Uterus (tissue), 4 donors: ENCODE results near the gene ANP32B. TPM values are rescaled to one million over a fixed set of nuclear protein-coding genes. Genes with fewer than 3 reads are reported as not detected.

ENCODE experiments used
- DNase-seq, 2 donors: peaks; one replicate each; pipeline ENCODE4 v3.0.0-alpha.2; 2019 to 2020
- H3K27ac ChIP-seq, 2 donors: fragments of 200-600 bp; sonication (generic); 1 replicate in 1 of 2; 2 replicates in 1 of 2; pipeline ENCODE4 v1.5.1; 2016 to 2018
- H3K27me3 ChIP-seq, 2 donors: fragments of 200-600 bp; sonication (generic); one replicate each; pipeline ENCODE4 v1.5.1; 2018 to 2019; ENCODE audit warnings: control low read depth in 1 of 2
- H3K36me3 ChIP-seq, 2 donors: fragments of 200-600 bp; sonication (generic); one replicate each; pipeline ENCODE4 v1.5.1; 2019; ENCODE audit warnings: control low read depth in 1 of 2
- H3K4me1 ChIP-seq, 2 donors: fragments of 200-600 bp; sonication (generic); one replicate each; pipeline ENCODE4 v1.5.1; 2018 to 2019; ENCODE audit warnings: control low read depth in 1 of 2
- H3K4me3 ChIP-seq, 2 donors: fragments of 200-600 bp; sonication (generic); 1 replicate in 1 of 2; 2 replicates in 1 of 2; pipeline ENCODE4 v1.5.1; 2018 to 2019; ENCODE audit warnings: mild to moderate bottlenecking in 1 of 2
- H3K9me3 ChIP-seq, 2 donors: fragments of 200-600 bp; sonication (generic); one replicate each; pipeline ENCODE4 v1.5.1; 2019; ENCODE audit warnings: control low read depth in 1 of 2
- POLR2A ChIP-seq, 2 donors: fragments of 450-650 bp; IDR thresholded peaks; one replicate each; pipeline ENCODE4 v1.6.1; 2016; ENCODE audit warnings: antibody characterized with exemption in 2 of 2, mild to moderate bottlenecking in 1 of 2, moderate library complexity in 1 of 2
- intact Hi-C: fragments of 100-400 bp; cut with DNase I; formaldehyde crosslinking; loops from one replicate; pipeline ENCODE4 v1.15.1; 2023; ENCODE audit warnings: low total_unique reads
- total RNA-seq, 4 donors: library from RNA; depleted of rRNA in 3 of 4; stranded (reverse); fragments of >200 nt in 3 of 4; gene quantifications; one replicate each; pipeline versions ENCODE4 v1.1.0 to v1.2.4, GENCODE V29; 2014 to 2023
- TF ChIP-seq, protein P1 (sequence below), 4 experiments: fragments of 200-600 bp in 2 of 4; fragments of 450-650 bp in 2 of 4; sonication (generic) in 2 of 4; IDR thresholded peaks; one replicate each; pipeline ENCODE4 v1.5.1; 2016 to 2019; ENCODE audit warnings: antibody characterized with exemption in 4 of 4, mild to moderate bottlenecking in 2 of 4, moderate library complexity in 1 of 4
- donor health status: DM: yes; HTN: yes; CAD: no.

Gene ANP32B
- total RNA-seq, 4 donors from 2014 or later = 9.3 to 162 (median 40.4) TPM

DNA sequence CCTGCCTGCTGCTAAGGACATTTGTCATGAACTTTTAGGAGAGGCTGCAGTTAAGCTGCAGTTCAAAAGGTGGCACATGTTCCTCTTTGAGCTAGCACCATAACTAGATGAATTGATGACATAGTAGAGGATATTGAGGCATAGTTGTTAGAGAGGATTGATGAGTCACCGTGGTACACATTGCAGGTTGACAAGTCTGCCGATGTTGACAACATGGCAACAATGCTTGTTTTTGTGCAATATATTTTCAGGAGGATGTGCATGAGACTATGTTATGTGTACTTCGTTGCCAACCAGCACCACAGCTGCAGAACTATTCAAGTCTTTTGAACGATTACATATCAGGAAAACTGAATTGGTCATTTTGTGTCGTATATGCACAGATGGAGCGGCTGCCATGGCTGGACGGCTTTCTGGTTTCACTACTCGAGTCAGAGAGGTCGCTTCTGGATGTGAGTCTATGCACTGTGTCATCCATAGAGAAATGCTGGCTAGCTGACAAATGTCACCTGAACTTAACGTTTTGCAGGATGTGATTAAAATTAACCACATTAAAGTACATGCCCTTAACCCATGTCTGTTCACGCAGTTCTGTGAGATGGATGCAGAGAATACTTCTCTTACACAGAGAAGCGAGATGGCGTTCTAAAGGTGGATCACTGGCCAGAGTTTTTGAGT lies 24.2 kb downstream of the ANP32B start:
- Histone ChIP-seq H3K4me3 (no peak overlapping the region), H3K27ac (no peak overlapping the region), H3K36me3 (no peaks in the 10 kb centered on the region), H3K9me3 (no peaks in the 10 kb centered on the region), H3K27me3 (no peaks in the 10 kb centered on the region), H3K4me1 (no peaks in the 10 kb centered on the region)
- TF ChIP-seq POLR2A (IDR thresholded peaks at IDR 0.05) = no peak
- TF ChIP-seq, protein P1, sequence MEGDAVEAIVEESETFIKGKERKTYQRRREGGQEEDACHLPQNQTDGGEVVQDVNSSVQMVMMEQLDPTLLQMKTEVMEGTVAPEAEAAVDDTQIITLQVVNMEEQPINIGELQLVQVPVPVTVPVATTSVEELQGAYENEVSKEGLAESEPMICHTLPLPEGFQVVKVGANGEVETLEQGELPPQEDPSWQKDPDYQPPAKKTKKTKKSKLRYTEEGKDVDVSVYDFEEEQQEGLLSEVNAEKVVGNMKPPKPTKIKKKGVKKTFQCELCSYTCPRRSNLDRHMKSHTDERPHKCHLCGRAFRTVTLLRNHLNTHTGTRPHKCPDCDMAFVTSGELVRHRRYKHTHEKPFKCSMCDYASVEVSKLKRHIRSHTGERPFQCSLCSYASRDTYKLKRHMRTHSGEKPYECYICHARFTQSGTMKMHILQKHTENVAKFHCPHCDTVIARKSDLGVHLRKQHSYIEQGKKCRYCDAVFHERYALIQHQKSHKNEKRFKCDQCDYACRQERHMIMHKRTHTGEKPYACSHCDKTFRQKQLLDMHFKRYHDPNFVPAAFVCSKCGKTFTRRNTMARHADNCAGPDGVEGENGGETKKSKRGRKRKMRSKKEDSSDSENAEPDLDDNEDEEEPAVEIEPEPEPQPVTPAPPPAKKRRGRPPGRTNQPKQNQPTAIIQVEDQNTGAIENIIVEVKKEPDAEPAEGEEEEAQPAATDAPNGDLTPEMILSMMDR (IDR thresholded peaks at IDR 0.05) = no peak
- intact Hi-C loops = no loop called here
- DNase-seq = no peak

DNA sequence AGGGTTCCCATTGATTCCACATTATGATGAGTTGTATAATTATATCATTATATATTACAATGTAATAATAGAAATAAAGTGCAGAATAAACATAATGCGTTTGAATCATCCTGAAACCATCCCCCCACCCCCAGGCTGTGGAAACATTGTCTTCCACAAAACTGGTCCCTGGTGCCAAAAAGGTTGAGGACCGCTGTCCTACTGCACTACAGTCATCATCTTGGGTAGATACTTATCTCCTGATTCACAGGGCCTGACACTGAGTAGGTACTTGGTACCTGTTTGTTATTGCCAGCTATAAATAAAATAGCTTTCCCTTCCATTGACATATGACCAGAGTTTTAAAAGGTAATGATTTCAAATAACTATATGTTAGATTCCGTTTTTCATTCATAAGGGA lies 25.6 kb downstream of the ANP32B start:
- TF ChIP-seq POLR2A (IDR thresholded peaks at IDR 0.05) = no peak
- TF ChIP-seq, protein P1 (IDR thresholded peaks at IDR 0.05) = no peak
- DNase-seq = no peak
- H3K4me1 ChIP-seq = no peaks in the 10 kb centered on the region
- no peaks in the 10 kb centered on the region for H3K9me3 ChIP-seq
- no peaks in the 10 kb centered on the region for H3K27me3 ChIP-seq
- no peaks in the 10 kb centered on the region for H3K36me3 ChIP-seq
- no peak overlapping the region for H3K4me3 ChIP-seq
- H3K27ac ChIP-seq = no peak overlapping the region
- intact Hi-C loops = no loop called here

DNA sequence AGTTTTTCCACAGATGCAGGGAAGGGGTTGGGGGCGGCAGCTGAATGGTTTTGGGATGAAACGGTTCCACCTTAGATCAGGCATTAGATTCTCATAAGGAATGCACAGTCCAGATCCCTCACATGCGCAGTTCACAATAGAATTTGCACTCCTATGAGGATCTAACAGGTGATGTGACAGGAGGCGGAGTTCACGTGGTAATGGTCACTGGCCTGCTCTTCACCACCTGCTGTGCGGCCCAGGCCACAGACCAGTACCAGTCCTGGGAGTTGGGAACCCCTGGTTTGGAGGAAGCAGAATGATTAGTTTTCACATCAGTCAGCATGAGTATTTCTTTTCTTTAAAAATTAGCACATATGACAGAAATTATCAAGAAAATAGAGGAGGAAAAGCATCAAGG lies 26.3 kb downstream of the ANP32B start:
- H3K4me3 ChIP-seq = no peak overlapping the region
- intact Hi-C loops = no loop called here
- no peaks in the 10 kb centered on the region for H3K36me3 ChIP-seq
- no peaks in the 10 kb centered on the region for H3K4me1 ChIP-seq
- no peaks in the 10 kb centered on the region for H3K27me3 ChIP-seq
- peak overlapping the region in 1 of 2 donors; percentile 60 for H3K27ac ChIP-seq
- TF ChIP-seq POLR2A (IDR thresholded peaks at IDR 0.05) = no peak
- TF ChIP-seq, protein P1 (IDR thresholded peaks at IDR 0.05) = no peak
- DNase-seq = no peak
- no peaks in the 10 kb centered on the region for H3K9me3 ChIP-seq

DNA sequence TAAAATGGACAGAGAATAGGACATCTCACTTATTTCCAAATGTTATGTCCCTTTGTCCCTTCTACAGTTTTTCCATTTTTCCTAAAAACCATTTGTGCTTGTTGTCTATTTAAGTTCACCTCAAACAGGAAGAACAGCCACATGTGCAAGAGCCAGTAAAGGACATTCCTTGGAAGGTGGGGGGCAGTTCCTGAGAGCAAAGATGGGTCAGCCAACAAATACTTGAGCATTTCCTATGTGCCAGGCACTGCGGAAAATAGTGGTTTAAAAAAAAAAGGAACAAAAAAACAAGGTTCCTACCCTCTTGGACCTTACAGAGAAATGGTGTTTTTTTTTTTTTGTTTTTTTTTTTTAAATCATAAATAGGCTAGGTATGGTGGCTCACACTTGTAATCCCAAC lies 26.8 kb downstream of the ANP32B start:
- Histone ChIP-seq H3K27me3 (no peaks in the 10 kb centered on the region), H3K27ac (peak overlapping the region in 1 of 2 donors; percentile 60), H3K9me3 (no peaks in the 10 kb centered on the region), H3K4me1 (no peaks in the 10 kb centered on the region), H3K36me3 (no peaks in the 10 kb centered on the region), H3K4me3 (no peak overlapping the region)
- peak in 1 of 2 donors; percentile 42 for DNase-seq
- intact Hi-C loops = no loop called here
- TF ChIP-seq, protein P1 (IDR thresholded peaks at IDR 0.05) = no peak
- TF ChIP-seq POLR2A (IDR thresholded peaks at IDR 0.05) = no peak

DNA sequence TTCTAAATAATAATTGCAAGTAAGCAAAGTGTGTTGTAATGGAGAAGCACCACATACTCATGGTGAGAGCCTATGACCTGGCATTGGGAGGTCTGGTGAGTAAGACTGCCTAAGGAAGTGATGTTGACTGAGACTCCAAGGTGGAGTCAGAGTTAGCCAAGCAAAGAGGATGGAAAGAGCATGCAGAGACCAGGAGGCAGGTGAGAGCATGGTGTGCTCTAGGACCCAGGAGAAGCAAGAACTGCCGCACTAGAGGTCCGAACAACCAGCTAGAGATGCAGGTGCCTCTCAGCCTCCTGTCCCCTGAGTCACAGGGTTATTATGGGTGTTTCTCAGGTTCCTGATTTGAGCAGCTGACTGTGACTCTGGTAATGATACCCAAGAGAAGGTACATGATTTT lies 27.3 kb downstream of the ANP32B start:
- Histone ChIP-seq H3K4me1 (no peaks in the 10 kb centered on the region), H3K27ac (peak overlapping the region; percentile 24 to 60), H3K27me3 (no peaks in the 10 kb centered on the region), H3K4me3 (no peak overlapping the region), H3K9me3 (no peaks in the 10 kb centered on the region), H3K36me3 (no peaks in the 10 kb centered on the region)
- no peak for TF ChIP-seq POLR2A (IDR thresholded peaks at IDR 0.05)
- no peak for DNase-seq
- intact Hi-C loops = no loop called here
